Urothelium cell line (cell line): ENCODE results near the gene CDYL2.
"Not testable (repeated sequence)": the region's sequence is repeated elsewhere in the genome, so short reads cannot be mapped to it uniquely, and the experiment has no call there.

Experiments used
- DNase-seq: peaks from one replicate; pipeline ENCODE4 v3.0.0; 2011; ENCODE audit warnings: low spot score, mixed read lengths
- FAIRE-seq: peaks from 2 replicates; lab custom pipeline; 2011; peaks lifted over from hg19 to GRCh38; lab: Jason Lieb, UNC

CDYL2 gene

DNA sequence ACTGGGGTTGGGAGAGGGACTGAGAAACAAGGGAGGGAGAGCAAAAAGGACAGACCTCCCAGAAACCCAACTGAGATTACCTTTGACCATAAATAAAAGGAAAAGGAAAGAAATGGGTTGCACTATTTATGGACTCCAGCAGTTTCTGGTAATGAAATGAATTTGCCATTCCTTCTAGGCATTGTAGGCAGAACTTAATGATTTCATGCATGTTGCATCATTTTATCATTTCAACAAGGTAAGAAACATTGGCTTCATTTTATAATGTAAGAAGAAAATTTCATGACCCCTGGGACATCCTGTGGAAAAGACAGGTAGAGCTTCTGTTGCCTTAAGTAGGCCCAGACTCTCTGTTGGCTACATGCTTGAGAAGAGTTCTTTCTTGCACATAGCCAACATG, 8.2 kb upstream of the CDYL2 start:
- DNase-seq: no peak
- no peak for FAIRE-seq

- FAIRE-seq: no peak
- DNase-seq: no peak
Observed at GRCh38 chr16:80809366-80809765, 5.0 kb upstream of the CDYL2 start.

DNA sequence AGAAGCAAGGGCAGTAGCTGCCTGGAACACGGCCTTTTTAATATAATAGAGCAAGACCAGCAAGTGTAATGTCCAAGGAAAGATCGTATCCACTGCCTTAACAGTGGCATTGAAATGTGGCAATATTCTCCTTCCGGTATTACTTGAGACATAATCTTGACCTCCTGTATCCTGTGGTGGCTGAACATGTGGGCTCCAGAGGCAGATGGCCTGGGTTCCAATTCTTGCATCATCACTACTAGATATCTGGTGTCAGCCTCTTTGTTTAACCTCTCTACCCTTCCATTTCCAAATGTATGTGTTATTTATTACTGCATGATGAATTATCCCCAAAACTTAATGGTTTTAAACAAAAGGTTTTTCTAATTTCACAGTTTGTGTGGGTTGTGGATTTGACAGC, 3.5 kb upstream of the CDYL2 start:
- FAIRE-seq: no peak
- no peak for DNase-seq

- FAIRE-seq (no peak), DNase-seq (peak; percentile 69)
Observed at GRCh38 chr16:80806927-80807340, 2.5 kb upstream of the CDYL2 start.

DNA sequence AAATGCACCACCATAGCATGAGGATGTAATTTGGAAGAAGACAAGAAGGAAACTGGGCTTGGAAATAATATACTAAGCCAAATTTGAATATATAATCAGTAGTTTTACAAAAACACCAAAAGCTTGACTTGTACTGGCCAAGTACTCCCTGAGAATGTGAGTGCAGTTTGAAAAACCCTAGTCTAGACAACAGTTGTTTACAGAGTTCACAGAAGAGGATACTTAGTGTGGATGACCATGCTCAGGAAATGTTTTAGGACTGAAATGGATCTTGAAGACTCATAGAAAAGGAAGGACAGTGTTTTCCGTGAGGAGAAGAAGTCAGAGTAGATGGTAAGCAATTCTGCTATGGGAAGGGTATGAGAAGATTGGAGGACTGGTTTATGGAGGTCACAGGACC, 1.9 kb upstream of the CDYL2 start:
- DNase-seq (no peak), FAIRE-seq (no peak)

- FAIRE-seq (no peak), DNase-seq (no peak)
Observed at GRCh38 chr16:80804056-80804525, 307 bp downstream of the CDYL2 start.

- DNase-seq (peak; percentile 74), FAIRE-seq (no peak)
Observed at GRCh38 chr16:80803339-80804055, 901 bp downstream of the CDYL2 start.

- no peak for FAIRE-seq
- DNase-seq: no peak
Observed at GRCh38 chr16:80802902-80803301, 1.5 kb downstream of the CDYL2 start.

GRCh38 chr16:80802138-80802537, 2.3 kb downstream of the CDYL2 start:
- DNase-seq: no peak
- no peak for FAIRE-seq

- no peak for FAIRE-seq
- no peak for DNase-seq
Observed at GRCh38 chr16:80794071-80794470, 10.3 kb downstream of the CDYL2 start.

DNA sequence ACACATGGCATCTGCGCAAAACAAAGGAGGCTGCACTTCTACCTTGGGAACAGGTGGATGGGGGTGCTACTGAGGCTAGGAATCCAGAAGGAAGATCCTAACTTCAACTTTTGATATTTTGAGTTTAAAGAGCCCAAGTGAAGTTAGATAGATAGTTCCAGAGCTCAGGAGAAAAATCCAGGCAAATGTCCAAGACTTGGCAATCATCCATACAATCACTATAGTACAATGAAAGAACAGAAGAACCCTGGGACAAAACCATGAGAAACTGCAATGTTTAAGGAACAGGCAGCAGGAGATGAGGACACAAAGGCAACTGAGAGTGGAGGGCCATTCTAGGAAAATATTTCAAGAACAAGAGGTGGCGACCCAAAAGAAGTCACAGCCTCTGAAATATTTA, 12.4 kb downstream of the CDYL2 start:
- DNase-seq (no peak), FAIRE-seq (no peak)

GRCh38 chr16:80791411-80791810, 13.0 kb downstream of the CDYL2 start:
- DNase-seq: no peak

DNA sequence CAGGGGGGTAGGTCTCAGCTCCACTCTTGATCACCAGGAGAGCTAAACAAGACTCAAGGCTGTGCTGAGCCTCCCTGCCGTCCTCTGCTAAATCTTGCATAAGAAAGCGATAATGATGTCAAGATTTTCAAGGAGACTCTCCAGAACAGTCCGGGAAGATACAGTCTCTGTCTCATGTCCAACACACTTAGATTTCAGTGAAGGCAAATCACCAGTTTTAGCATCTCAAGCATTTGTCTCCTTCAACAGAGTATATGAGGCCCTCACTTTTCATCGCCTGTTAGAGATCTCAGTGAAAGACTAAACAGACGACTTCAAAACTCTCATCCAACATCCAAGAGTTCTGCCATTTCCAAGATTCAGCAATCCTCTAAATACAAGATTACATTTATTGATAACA, 13.6 kb downstream of the CDYL2 start:
- DNase-seq (no peak), FAIRE-seq (no peak)

More at GRCh38 chr16:80791411-80791810, 13.0 kb downstream of the CDYL2 start:
- FAIRE-seq: no peak

DNA sequence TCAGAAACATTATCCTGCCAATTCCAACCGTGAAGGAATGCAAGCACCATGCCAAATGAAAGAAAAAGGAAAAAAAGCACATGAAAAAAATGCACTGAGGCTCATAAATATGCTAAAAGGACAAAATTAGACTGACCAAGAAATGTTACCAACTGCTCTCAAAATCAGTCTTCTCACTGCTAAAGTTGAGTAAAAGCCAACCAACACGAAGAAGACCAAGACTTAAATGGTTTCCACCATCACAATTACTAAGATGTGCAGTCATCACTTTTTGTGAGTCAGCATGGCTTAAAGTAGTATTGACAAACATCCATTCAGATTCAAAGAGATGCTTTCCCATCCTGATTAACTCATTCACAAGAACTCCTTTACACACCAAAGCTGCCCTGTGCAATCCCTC, 16.4 kb downstream of the CDYL2 start:
- DNase-seq (no peak), FAIRE-seq (no peak)

DNA sequence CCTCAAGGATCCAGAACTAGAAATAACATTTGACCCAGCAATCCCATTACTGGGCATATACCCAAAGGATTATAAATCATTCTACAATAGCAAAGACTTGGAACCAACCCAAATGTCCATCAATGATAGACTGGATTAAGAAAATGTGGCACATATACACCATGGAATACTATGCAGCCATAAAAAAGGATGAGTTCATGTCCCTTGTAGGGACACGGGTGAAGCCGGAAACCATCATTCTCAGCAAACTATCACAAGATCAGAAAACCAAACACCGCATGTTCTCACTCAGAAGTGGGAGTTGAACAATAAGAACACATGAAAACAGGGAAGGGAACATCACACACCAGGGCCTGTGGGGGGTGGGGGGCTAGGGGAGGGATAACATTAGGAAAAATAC, 17.8 kb downstream of the CDYL2 start:
- not testable (repeated sequence) for DNase-seq, FAIRE-seq

- DNase-seq (no peak), FAIRE-seq (no peak)
Observed at GRCh38 chr16:80784951-80785350, 19.4 kb downstream of the CDYL2 start.

GRCh38 chr16:80778703-80779102, 25.7 kb downstream of the CDYL2 start:
- DNase-seq (no peak), FAIRE-seq (no peak)

GRCh38 chr16:80776856-80777255, 27.5 kb downstream of the CDYL2 start:
- DNase-seq (no peak), FAIRE-seq (no peak)

- FAIRE-seq (no peak), DNase-seq (no peak)
Observed at GRCh38 chr16:80775450-80775849, 28.9 kb downstream of the CDYL2 start.

GRCh38 chr16:80766798-80767197, 37.6 kb downstream of the CDYL2 start:
- FAIRE-seq (no peak), DNase-seq (no peak)

DNA sequence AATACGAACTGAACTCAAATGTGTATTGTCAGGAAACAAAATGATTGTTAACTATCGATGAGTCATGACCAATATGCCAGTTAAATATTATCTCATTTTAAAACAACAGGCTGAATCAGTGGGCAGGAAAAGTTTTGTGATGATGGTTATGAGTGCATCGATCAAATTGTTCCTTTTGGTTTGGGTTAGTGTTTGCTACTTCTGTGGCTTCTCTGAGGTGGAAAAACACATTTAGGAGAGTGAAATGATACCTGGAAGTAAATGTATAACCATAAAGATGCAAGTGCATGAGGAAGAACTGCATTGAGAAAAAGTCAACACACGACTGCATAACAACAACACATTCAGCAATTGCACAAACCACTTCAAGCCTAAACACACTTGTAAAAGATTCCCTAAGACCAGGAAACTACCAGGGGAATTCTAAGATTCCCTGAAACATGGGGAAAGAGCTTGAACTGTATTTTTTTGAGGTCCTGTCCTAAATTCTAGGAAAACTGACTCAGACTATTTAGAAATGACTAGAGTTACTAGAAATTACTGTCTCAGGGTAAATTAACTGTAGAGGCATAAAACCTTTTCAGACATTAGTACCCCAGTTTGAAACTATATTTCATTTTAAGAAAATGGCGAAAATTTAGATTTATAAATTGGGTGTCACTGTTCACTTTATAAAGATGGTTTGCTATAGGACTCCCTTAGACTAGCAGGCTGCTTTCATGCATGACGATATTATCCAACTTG, 44.8 kb downstream of the CDYL2 start:
- no peak for FAIRE-seq
- DNase-seq: no peak

GRCh38 chr16:80754476-80754875, 49.9 kb downstream of the CDYL2 start:
- DNase-seq (no peak), FAIRE-seq (no peak)
